ENCODE results near the gene PGRMC2. TPM values are rescaled to one million over a fixed set of nuclear protein-coding genes. Genes with fewer than 3 reads are reported as not detected.
"Not testable (repeated sequence)": the region's sequence is repeated elsewhere in the genome, so short reads cannot be mapped to it uniquely, and the experiment has no call there.

The PGRMC2 gene
- total and polyA plus RNA-seq, 2 of the 4 experiments (the other 2 are of a cell fraction), result 13.4 to 40.7 TPM

GRCh38 chr4:128259889-128260288 lies 27.7 kb downstream of the PGRMC2 start:
- H3K79me1 ChIP-seq (ENCODE audit: low read depth in 1 of 2, low read length in 2 of 2); intact Hi-C loops (cut with micrococcal nuclease); H3K9me1 ChIP-seq (ENCODE audit: insufficient read depth, low read length); H2BK20ac ChIP-seq (ENCODE audit: low read depth, low read length); H4K20me1 ChIP-seq (ENCODE audit: insufficient read depth, low read length); ATAC-seq (ENCODE audit: low read depth); H3K4ac ChIP-seq (ENCODE audit: low read depth, low read length); H2AFZ ChIP-seq (replicated peaks; ENCODE audit: low read length, poor library complexity); H3K56ac ChIP-seq (ENCODE audit: extremely low read depth, insufficient read depth, low read length); CTCF ChIA-PET; BruUV-seq (replicated peaks); H3K9me3 ChIP-seq (ENCODE audit: control insufficient read depth, insufficient read depth, low read length); H3K4me2 ChIP-seq (ENCODE audit: low read depth, low read length); H2AK9ac ChIP-seq (replicated peaks; ENCODE audit: low read depth, low read length, poor library complexity); POLR2A ChIA-PET (ENCODE audit: unreplicated experiment); H3K27ac ChIP-seq (ENCODE audit: insufficient read depth, low read length); H3K18ac ChIP-seq (ENCODE audit: low read depth, low read length); H3K36me3 ChIP-seq (ENCODE audit: control insufficient read depth, insufficient read depth, low read length); H2AK5ac ChIP-seq (ENCODE audit: low read depth, low read length); H3K4me3 ChIP-seq (ENCODE audit: insufficient read depth, low read depth, low read length); H4K5ac ChIP-seq (ENCODE audit: low read depth, low read length); H3K27me3 ChIP-seq (ENCODE audit: control insufficient read depth, insufficient read depth, low read length); H3K14ac ChIP-seq (replicated peaks; ENCODE audit: low read depth, low read length); H4K8ac ChIP-seq (ENCODE audit: low read depth in 2 of 2, low read length in 2 of 2); H4K91ac ChIP-seq (ENCODE audit: insufficient read depth, low read depth, low read length); in situ Hi-C loops (cut with MboI; ENCODE audit: low sequenced_read_pairs); H2BK5ac ChIP-seq (ENCODE audit: low read depth, low read length, poor library complexity, severe bottlenecking); H3K9ac ChIP-seq (ENCODE audit: low read depth, low read length); DNase-seq; dilution Hi-C loops (cut with HindIII; ENCODE audit: low sequenced_read_pairs, unreplicated experiment); H3K23ac ChIP-seq (ENCODE audit: low read depth, low read length); H3K4me1 ChIP-seq (ENCODE audit: control insufficient read depth, insufficient read depth, low read length); H2BK15ac ChIP-seq (ENCODE audit: low read depth, low read length); H2BK120ac ChIP-seq (ENCODE audit: low read depth, low read length): not testable (repeated sequence)
- no CpG with 5 or more reads among the region's 5 CpGs for WGBS, 2 experiments (ENCODE audit: extremely low coverage in 2 of 2, insufficient read length in 1 of 2)

DNA sequence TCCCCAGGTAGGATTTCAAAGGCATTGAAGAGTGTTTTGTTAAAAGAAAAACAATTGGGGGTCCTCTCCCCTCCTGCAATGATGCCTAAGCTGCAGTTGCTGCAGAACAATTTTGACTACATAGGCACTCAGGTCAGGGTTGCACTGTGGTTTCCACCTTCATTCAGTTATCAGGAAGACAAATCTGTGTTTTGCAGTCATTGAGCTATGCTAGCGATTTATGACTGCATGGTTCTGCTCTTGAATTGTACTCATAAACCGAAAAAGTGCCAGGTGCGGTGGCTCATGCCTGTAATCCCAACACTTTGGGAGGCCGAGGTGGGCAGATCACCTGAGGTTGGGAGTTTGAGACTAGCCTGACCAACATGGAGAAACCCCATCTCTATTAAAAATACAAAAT lies 29.4 kb downstream of the PGRMC2 start:
- in situ Hi-C loops (cut with MboI; ENCODE audit: low sequenced_read_pairs); H3K18ac ChIP-seq (ENCODE audit: low read depth, low read length); H4K20me1 ChIP-seq (ENCODE audit: insufficient read depth, low read length); dilution Hi-C loops (cut with HindIII; ENCODE audit: low sequenced_read_pairs, unreplicated experiment); H2BK15ac ChIP-seq (ENCODE audit: low read depth, low read length); H2AFZ ChIP-seq (replicated peaks; ENCODE audit: low read length, poor library complexity); H2AK9ac ChIP-seq (replicated peaks; ENCODE audit: low read depth, low read length, poor library complexity); H3K9ac ChIP-seq (ENCODE audit: low read depth, low read length); H3K9me3 ChIP-seq (ENCODE audit: control insufficient read depth, insufficient read depth, low read length); DNase-seq; BruUV-seq (replicated peaks); H3K27ac ChIP-seq (ENCODE audit: insufficient read depth, low read length); H3K36me3 ChIP-seq (ENCODE audit: control insufficient read depth, insufficient read depth, low read length); ATAC-seq (ENCODE audit: low read depth); H2BK5ac ChIP-seq (ENCODE audit: low read depth, low read length, poor library complexity, severe bottlenecking); H4K8ac ChIP-seq (ENCODE audit: low read depth in 2 of 2, low read length in 2 of 2); H2AK5ac ChIP-seq (ENCODE audit: low read depth, low read length); H3K79me1 ChIP-seq (ENCODE audit: low read depth in 1 of 2, low read length in 2 of 2); H3K23ac ChIP-seq (ENCODE audit: low read depth, low read length); H3K4me2 ChIP-seq (ENCODE audit: low read depth, low read length); H2BK120ac ChIP-seq (ENCODE audit: low read depth, low read length); CTCF ChIA-PET; H3K27me3 ChIP-seq (ENCODE audit: control insufficient read depth, insufficient read depth, low read length); H2BK20ac ChIP-seq (ENCODE audit: low read depth, low read length); H3K4me1 ChIP-seq (ENCODE audit: control insufficient read depth, insufficient read depth, low read length); POLR2A ChIA-PET (ENCODE audit: unreplicated experiment); H3K4ac ChIP-seq (ENCODE audit: low read depth, low read length); H4K5ac ChIP-seq (ENCODE audit: low read depth, low read length); H3K9me1 ChIP-seq (ENCODE audit: insufficient read depth, low read length); H3K14ac ChIP-seq (replicated peaks; ENCODE audit: low read depth, low read length); H3K4me3 ChIP-seq (ENCODE audit: insufficient read depth, low read depth, low read length); H4K91ac ChIP-seq (ENCODE audit: insufficient read depth, low read depth, low read length); intact Hi-C loops (cut with micrococcal nuclease); H3K56ac ChIP-seq (ENCODE audit: extremely low read depth, insufficient read depth, low read length): not testable (repeated sequence)
- WGBS, 2 experiments (ENCODE audit: extremely low coverage in 2 of 2, insufficient read length in 1 of 2), result no CpG with 5 or more reads among the region's 4 CpGs

All from IMR-90 (cell line).